Germinal center (tissue), 1 donor: ENCODE measurements around the gene CPSF3.

Experiments
- DNase-seq: peaks from one replicate; pipeline ENCODE4 v3.0.0; 2012; ENCODE audit warnings: mixed read lengths, low spot score

CPSF3 gene

GRCh38 chr2:9419541-9419940 is 3.9 kb upstream of the CPSF3 start:
- no peak for DNase-seq

GRCh38 chr2:9420495-9420894 is 3.0 kb upstream of the CPSF3 start:
- no peak for DNase-seq

- DNase-seq = peak; percentile 40
Observed at GRCh38 chr2:9422321-9423099, 944 bp upstream of the CPSF3 start.

GRCh38 chr2:9423922-9424272 is 443 bp downstream of the CPSF3 start:
- DNase-seq = peak; percentile 20

GRCh38 chr2:9424447-9425164 is 1.2 kb downstream of the CPSF3 start:
- DNase-seq = no peak

GRCh38 chr2:9428965-9429577 is 5.6 kb downstream of the CPSF3 start:
- no peak for DNase-seq

- no peak for DNase-seq
Observed at GRCh38 chr2:9430316-9431293, 7.2 kb downstream of the CPSF3 start.

- DNase-seq = no peak
Observed at GRCh38 chr2:9434489-9434888, 11.0 kb downstream of the CPSF3 start.

GRCh38 chr2:9439536-9439935 is 16.1 kb downstream of the CPSF3 start:
- no peak for DNase-seq

- DNase-seq = no peak
Observed at GRCh38 chr2:9440058-9440727, 16.7 kb downstream of the CPSF3 start.

GRCh38 chr2:9441556-9441955 is 18.1 kb downstream of the CPSF3 start:
- DNase-seq = no peak

- no peak for DNase-seq
Observed at GRCh38 chr2:9443526-9443925, 20.1 kb downstream of the CPSF3 start.

- DNase-seq = no peak
Observed at GRCh38 chr2:9445089-9445488, 21.6 kb downstream of the CPSF3 start.

GRCh38 chr2:9451231-9451630 is 27.8 kb downstream of the CPSF3 start:
- DNase-seq = no peak

- no peak for DNase-seq
Observed at GRCh38 chr2:9460441-9461017, 37.1 kb downstream of the CPSF3 start.

- DNase-seq = no peak
Observed at GRCh38 chr2:9461079-9461478, 37.6 kb downstream of the CPSF3 start.

GRCh38 chr2:9462313-9462712 is 38.9 kb downstream of the CPSF3 start:
- no peak for DNase-seq

- DNase-seq = no peak
Observed at GRCh38 chr2:9462886-9463697, 39.6 kb downstream of the CPSF3 start.

- no peak for DNase-seq
Observed at GRCh38 chr2:9463698-9464034, 40.2 kb downstream of the CPSF3 start.

- DNase-seq = no peak
Observed at GRCh38 chr2:9465170-9465569, 41.7 kb downstream of the CPSF3 start.
